HepG2 (cell line): ENCODE measurements around the gene KCTD19. TPM values are rescaled to one million over a fixed set of nuclear protein-coding genes. Genes with fewer than 3 reads are reported as not detected.

Experiments
- ATF2 ChIP-seq: sonication (generic); formaldehyde crosslinking; IDR thresholded peaks from 2 replicates; pipeline ENCODE4 v1.4.0; 2020; ENCODE audit warnings: missing genetic modification reagents
- BRD4 ChIP-seq: sonication (generic); formaldehyde crosslinking; IDR thresholded peaks from 2 replicates; pipeline ENCODE4 v1.4.0; 2020; ENCODE audit warnings: missing genetic modification reagents
- CHD2 ChIP-seq: IDR thresholded peaks from 2 replicates; pipeline ENCODE4 v1.6.1; 2011; ENCODE audit warnings: low read depth, low read length, improper control_type of control experiment
- E2F2 ChIP-seq: sonication (generic); formaldehyde crosslinking; IDR thresholded peaks from 2 replicates; pipeline ENCODE4 v1.4.0; 2020; ENCODE audit warnings: missing genetic modification reagents, borderline replicate concordance
- GZF1 ChIP-seq: sonication (generic); formaldehyde crosslinking; IDR thresholded peaks from 2 replicates; pipeline ENCODE4 v1.5.1; 2020; ENCODE audit warnings: mild to moderate bottlenecking, missing genetic modification reagents
- HIVEP1 ChIP-seq: sonication (generic); formaldehyde crosslinking; IDR thresholded peaks from 2 replicates; pipeline ENCODE4 v1.4.0; 2020; ENCODE audit warnings: mild to moderate bottlenecking, missing genetic modification reagents
- HNRNPUL1 ChIP-seq: fragments of 200-400 bp; formaldehyde crosslinking; IDR thresholded peaks from 2 replicates; pipeline ENCODE4 v1.6.1; 2017; ENCODE audit warnings: low read depth, mild to moderate bottlenecking, low read length, moderate library complexity
- IKZF5 ChIP-seq: IDR thresholded peaks from 2 replicates; pipeline ENCODE4 v1.6.1; 2018; ENCODE audit warnings: missing genetic modification reagents, mild to moderate bottlenecking, missing compliant biosample characterization
- MYC ChIP-seq: sonication (generic); formaldehyde crosslinking; IDR thresholded peaks from 2 replicates; pipeline ENCODE4 v1.9.0; 2021; ENCODE audit warnings: missing genetic modification reagents, borderline replicate concordance
- POLR2AphosphoS2 ChIP-seq: IDR thresholded peaks from 2 replicates; pipeline ENCODE4 v1.6.1; 2011; ENCODE audit warnings: low read depth, low read length, improper control_type of control experiment
- SMC3 ChIP-seq: IDR thresholded peaks from 2 replicates; pipeline ENCODE4 v1.6.1; 2011; ENCODE audit warnings: low read length, improper control_type of control experiment
- ZNF124 ChIP-seq: sonication (generic); formaldehyde crosslinking; IDR thresholded peaks from 2 replicates; pipeline ENCODE4 v1.4.0; 2020; ENCODE audit warnings: missing genetic modification reagents
- ZNF230 ChIP-seq: sonication (generic); formaldehyde crosslinking; IDR thresholded peaks from 2 replicates; pipeline ENCODE4 v1.4.0; 2020; ENCODE audit warnings: mild to moderate bottlenecking, missing genetic modification reagents
- ZNF318 ChIP-seq: sonication (generic); formaldehyde crosslinking; IDR thresholded peaks from 2 replicates; pipeline ENCODE4 v1.4.0; 2020; ENCODE audit warnings: mild to moderate bottlenecking, missing genetic modification reagents
- ZNF333 ChIP-seq: sonication (generic); formaldehyde crosslinking; IDR thresholded peaks from 2 replicates; pipeline ENCODE4 v1.4.0; 2020; ENCODE audit warnings: mild to moderate bottlenecking, missing genetic modification reagents, borderline replicate concordance
- ZNF354B ChIP-seq: sonication (generic); formaldehyde crosslinking; IDR thresholded peaks from 2 replicates; pipeline ENCODE4 v1.8.0; 2022; ENCODE audit warnings: mild to moderate bottlenecking, missing genetic modification reagents
- ZNF446 ChIP-seq: sonication (generic); formaldehyde crosslinking; IDR thresholded peaks from 2 replicates; pipeline ENCODE4 v1.5.0; 2020; ENCODE audit warnings: mild to moderate bottlenecking, missing genetic modification reagents
- ZNF777 ChIP-seq: sonication (generic); formaldehyde crosslinking; IDR thresholded peaks from 2 replicates; pipeline ENCODE4 v1.4.0; 2020; ENCODE audit warnings: missing genetic modification reagents
- polyA plus RNA-seq, 8 experiments: library from polyadenylated mRNA; depleted of rRNA in 3 of 8; stranded (reverse) in 7 of 8; unstranded in 1 of 8; fragments of >200 nt; fragmentation: Illumina TruSeq in 4 of 8; extraction: Trizol in 4 of 8; gene quantifications; 2 replicates each; pipeline versions ENCODE4 v1.2.1 to v1.2.3, GENCODE V29; 2011 to 2016; ENCODE audit warnings: low read depth in 4 of 8, missing spikeins in 1 of 8, mixed read lengths in 1 of 8; ENCODE audit not compliant: insufficient read depth in 1 of 8
- total RNA-seq, 5 experiments: library from RNA; depleted of rRNA; stranded (reverse); fragments of >200 nt; fragmentation: Illumina TruSeq; extraction: Trizol; gene quantifications; 2 replicates each; pipeline ENCODE4 v1.2.3, GENCODE V29; 2016; ENCODE audit warnings: low read depth in 1 of 5

KCTD19 gene
- total and polyA plus RNA-seq, 2 of the 13 experiments (the other 11 are each of a cell fraction or from before 2014, with no cell fraction given): not detected

- no peak; the same call in 1 of the 2 replicates for TF ChIP-seq ZNF230 (CRISPR knock-in tag)
- peak; percentile 11; the same call in 1 of the 2 replicates for TF ChIP-seq MYC (CRISPR knock-in tag)
- TF ChIP-seq HNRNPUL1: no peak
- peak; percentile 90 for TF ChIP-seq ZNF446 (CRISPR knock-in tag)
- TF ChIP-seq ZNF318 (CRISPR knock-in tag): no peak
- no peak for TF ChIP-seq GZF1 (CRISPR knock-in tag)
- TF ChIP-seq CHD2: no peak
- 0 out of 2 replicates have a peak, but pooled peaks have one; percentile 40 for TF ChIP-seq HIVEP1 (CRISPR knock-in tag)
- no peak for TF ChIP-seq ATF2 (CRISPR knock-in tag)
- TF ChIP-seq ZNF354B (CRISPR knock-in tag): no peak
- no peak for TF ChIP-seq E2F2 (CRISPR knock-in tag)
- peak; percentile 100 for TF ChIP-seq ZNF777 (CRISPR knock-in tag)
- TF ChIP-seq ZNF124 (CRISPR knock-in tag): no peak; the same call in 1 of the 2 replicates
- no peak; the same call in 1 of the 2 replicates for TF ChIP-seq SMC3
- TF ChIP-seq BRD4 (CRISPR knock-in tag): no peak; the same call in 1 of the 2 replicates
- TF ChIP-seq IKZF5 (CRISPR knock-in tag): peak; percentile 60
- no peak for TF ChIP-seq POLR2AphosphoS2
- 0 out of 2 replicates have a peak, but pooled peaks have one; percentile 23 for TF ChIP-seq ZNF333
Observed at GRCh38 chr16:67279296-67280089, 47.0 kb downstream of the KCTD19 start, which contains the start of gene PLEKHG4 (continued).
